ENCODE data around the gene PF4V1. TPM values are rescaled to one million over a fixed set of nuclear protein-coding genes. Genes with fewer than 3 reads are reported as not detected.

PF4V1 gene
- total RNA-seq, 6 experiments from 2014 or later = not detected

Other genes with a start within 250 kb of the PF4V1 start
- 1 to 10 TPM in 3 of 6 experiments, under 1 TPM in 3; 0.22 to 2.2 (median 0.91) TPM for gene RASSF6, start 232.9 kb upstream of the PF4V1 start, total RNA-seq
- gene CXCL8, start 112.7 kb upstream of the PF4V1 start, total RNA-seq = 10 to 100 TPM in 3 of 6 experiments, 1 to 10 TPM in 1, under 1 TPM in 2; 0.31 to 32.8 (median 12.9) TPM
- 10 to 100 TPM in 2 of 6 experiments, 1 to 10 TPM in 3, under 1 TPM in 1; 0.68 to 22.7 (median 5.4) TPM for gene CXCL6, start 16.6 kb upstream of the PF4V1 start, total RNA-seq
- 10 to 100 TPM in 2 of 6 experiments, 1 to 10 TPM in 2, under 1 TPM in 2; 0.42 to 33.1 (median 4.3) TPM for gene CXCL1, start 16.1 kb downstream of the PF4V1 start, total RNA-seq
- gene PF4, start 128.7 kb downstream of the PF4V1 start, total RNA-seq = 1 to 10 TPM in 3 of 6 experiments, under 1 TPM in 1, not detected in 2; 0.74 to 2.2 (median 1.5) TPM
- gene PPBP, start 134.9 kb downstream of the PF4V1 start, total RNA-seq = 1 to 10 TPM in 3 of 6 experiments, under 1 TPM in 2, not detected in 1; 0.42 to 8.5 (median 1.2) TPM
- gene CXCL5, start 145.4 kb downstream of the PF4V1 start, total RNA-seq = under 1 TPM in 3 of 6 experiments, not detected in 3; 0.10 to 1.00 (median 0.19) TPM
- gene CXCL3, start 185.4 kb downstream of the PF4V1 start, total RNA-seq = 1 to 10 TPM in 1 of 6 experiments, under 1 TPM in 3, not detected in 2; 0.25 to 2.0 (median 0.62) TPM
- 100 to 1,000 TPM in 5 of 6 experiments, 10 to 100 TPM in 1; 34.8 to 333 (median 143) TPM for gene CXCL2, start 245.9 kb downstream of the PF4V1 start, total RNA-seq

All from right lobe of liver (tissue), 5 donors.